GM23248 (cell line): Measurements from ENCODE around the gene SSBP2. TPM values are rescaled to one million over a fixed set of nuclear protein-coding genes. Genes with fewer than 3 reads are reported as not detected.
A peak's percentile ranks its signal among the peaks of the same experiment; 100 is the strongest.
"Not testable (repeated sequence)": the region's sequence is repeated elsewhere in the genome, so short reads cannot be mapped to it uniquely, and the experiment has no call there.

Experiments
- DNase-seq: peaks from one replicate; pipeline ENCODE4 v3.0.0-alpha.2; 2015
- H2AFZ ChIP-seq: fragments of 200-600 bp; sonication (generic); 2 replicates; pipeline ENCODE4 v1.6.1; 2016; ENCODE audit warnings: antibody characterized with exemption
- H3F3A ChIP-seq: fragments of 200-600 bp; sonication (generic); 2 replicates; pipeline ENCODE4 v1.6.1; 2016; ENCODE audit warnings: mild to moderate bottlenecking, antibody characterized with exemption, mixed run types; ENCODE audit not compliant: insufficient read depth
- H3K27ac ChIP-seq: fragments of 200-600 bp; sonication (generic); 2 replicates; pipeline ENCODE4 v1.5.1; 2016; ENCODE audit warnings: mild to moderate bottlenecking
- H3K27me3 ChIP-seq: fragments of 200-600 bp; sonication (generic); replicated peaks from 2 replicates; pipeline ENCODE4 v1.6.1; 2016; ENCODE audit warnings: mild to moderate bottlenecking; ENCODE audit not compliant: insufficient read depth
- H3K36me3 ChIP-seq: fragments of 200-600 bp; sonication (generic); 2 replicates; pipeline ENCODE4 v1.6.1; 2016; ENCODE audit warnings: low read depth, mild to moderate bottlenecking
- H3K4me1 ChIP-seq: fragments of 200-600 bp; sonication (generic); 2 replicates; pipeline ENCODE4 v1.6.1; 2016; ENCODE audit warnings: mild to moderate bottlenecking; ENCODE audit not compliant: insufficient read depth
- H3K4me2 ChIP-seq: fragments of 200-600 bp; sonication (generic); one replicate; pipeline ENCODE4 v1.6.1; 2016; ENCODE audit warnings: mild to moderate bottlenecking; ENCODE audit not compliant: unreplicated experiment
- H3K4me3 ChIP-seq: fragments of 200-600 bp; sonication (generic); 2 replicates; pipeline ENCODE4 v1.5.1; 2016; ENCODE audit warnings: mild to moderate bottlenecking
- H3K79me2 ChIP-seq: fragments of 200-600 bp; sonication (generic); 2 replicates; pipeline ENCODE4 v1.6.1; 2016; ENCODE audit warnings: mild to moderate bottlenecking; ENCODE audit not compliant: insufficient read depth
- H3K9ac ChIP-seq: fragments of 200-600 bp; sonication (generic); 2 replicates; pipeline ENCODE4 v1.6.1; 2016; ENCODE audit warnings: mild to moderate bottlenecking
- H3K9me2 ChIP-seq: fragments of 200-600 bp; sonication (generic); 2 replicates; pipeline ENCODE4 v1.6.1; 2016; ENCODE audit warnings: mixed run types, mild to moderate bottlenecking, moderate library complexity; ENCODE audit not compliant: insufficient read depth
- H3K9me3 ChIP-seq: fragments of 200-600 bp; sonication (generic); one replicate; pipeline ENCODE4 v1.6.1; 2017; ENCODE audit warnings: low read depth
- H4K20me1 ChIP-seq: fragments of 200-600 bp; sonication (generic); 2 replicates; pipeline ENCODE4 v1.6.0; 2016; ENCODE audit not compliant: insufficient read depth
- EZH2 ChIP-seq: fragments of 200-600 bp; sonication (generic); IDR thresholded peaks from 2 replicates; pipeline ENCODE4 v1.6.1; 2018; ENCODE audit warnings: antibody characterized with exemption, mild to moderate bottlenecking; ENCODE audit not compliant: insufficient read depth, poor library complexity, severe bottlenecking
- EZH2phosphoT487 ChIP-seq: fragments of 200-600 bp; sonication (generic); IDR thresholded peaks from 2 replicates; pipeline ENCODE4 v1.6.1; 2018; ENCODE audit warnings: antibody characterized with exemption, moderate library complexity, mild to moderate bottlenecking, low read depth; ENCODE audit not compliant: insufficient read depth
- WGBS, 2 experiments: methylation state at CpG; one replicate each; pipeline ENCODE4 v1.1.6; 2015 to 2017; ENCODE audit warnings: low lambda C conversion rate in 2 of 2, low coverage in 1 of 2; ENCODE audit errors: missing lambda C conversion rate in 2 of 2; 5-methylcytosine and 5-hydroxymethylcytosine counted together
- in situ Hi-C: fragments of 300-500 bp; cut with MboI; formaldehyde crosslinking; loops from 2 replicates; pipeline ENCODE4 v1.15.0; 2020
- polyA plus RNA-seq: library from polyadenylated mRNA; unstranded; fragments of >200 nt; fragmentation: Nextera tagmentation; extraction: Ambion mirVana; gene quantifications from 2 replicates; pipeline ENCODE4 v1.2.1, GENCODE V29; 2016
- total RNA-seq: library from RNA; depleted of rRNA; stranded (reverse); fragments of >200 nt; shearing (Covaris generic); gene quantifications from 2 replicates; pipeline ENCODE4 v1.2.3, GENCODE V29; 2014

Gene SSBP2
- total and polyA plus RNA-seq, 2 experiments from 2014 or later = 25.5 to 40.0 TPM

DNA sequence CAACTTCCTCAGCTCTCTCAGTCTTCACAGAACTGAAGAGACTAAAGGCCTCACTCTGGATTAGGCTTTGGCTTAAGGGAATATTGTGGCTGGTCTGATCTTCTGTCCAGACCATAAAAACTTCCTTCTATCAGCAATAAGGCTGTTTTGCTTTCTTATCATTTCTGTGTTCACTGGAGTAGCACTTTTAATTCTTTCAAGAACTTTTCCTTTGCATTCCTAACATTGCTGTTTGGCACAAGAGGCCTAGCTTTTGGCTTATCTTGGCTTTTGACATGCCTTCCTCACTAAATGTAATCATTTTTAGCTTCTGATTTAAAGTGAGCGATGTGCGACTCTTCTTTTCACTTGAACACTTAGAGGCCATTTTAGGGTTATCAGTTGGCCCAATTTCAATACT, 268.3 kb downstream of the SSBP2 start:
- Histone ChIP-seq H3K9me3 (no peaks in the 10 kb centered on the region), H3K36me3 (no peaks in the 10 kb centered on the region), H4K20me1 (no peaks in the 10 kb centered on the region), H3K79me2 (no peaks in the 10 kb centered on the region), H3K9ac (no peak overlapping the region), H3K27ac (no peak overlapping the region), H2AFZ (no peak overlapping the region), H3F3A (no peaks in the 10 kb centered on the region), H3K4me3 (no peak overlapping the region), H3K27me3 (no peaks in the 10 kb centered on the region), H3K4me1 (no peaks in the 10 kb centered on the region), H3K9me2 (no peaks in the 10 kb centered on the region), H3K4me2 (no peak overlapping the region)
- in situ Hi-C loops = no loop called here
- TF ChIP-seq EZH2 (no peak), EZH2phosphoT487 (no peak)
- no peak for DNase-seq
- WGBS, 2 experiments = 83 to 85% methylated on average over 2 of the region's 2 CpGs

- H3F3A ChIP-seq, DNase-seq, H4K20me1 ChIP-seq, H2AFZ ChIP-seq, H3K79me2 ChIP-seq, H3K4me1 ChIP-seq, H3K27ac ChIP-seq, in situ Hi-C loops, H3K4me3 ChIP-seq, H3K9me3 ChIP-seq, H3K9ac ChIP-seq, H3K27me3 ChIP-seq, H3K9me2 ChIP-seq, H3K4me2 ChIP-seq: not testable (repeated sequence)
- WGBS, 2 experiments = 98% methylated on average over 3 of the region's 3 CpGs
- H3K36me3 ChIP-seq = peaks cover 18% of the 10 kb centered on the region; the same call in 1 of the 2 replicates
These were observed 277.5 kb downstream of the SSBP2 start for GRCh38 chr5:81473395-81473794.

DNA sequence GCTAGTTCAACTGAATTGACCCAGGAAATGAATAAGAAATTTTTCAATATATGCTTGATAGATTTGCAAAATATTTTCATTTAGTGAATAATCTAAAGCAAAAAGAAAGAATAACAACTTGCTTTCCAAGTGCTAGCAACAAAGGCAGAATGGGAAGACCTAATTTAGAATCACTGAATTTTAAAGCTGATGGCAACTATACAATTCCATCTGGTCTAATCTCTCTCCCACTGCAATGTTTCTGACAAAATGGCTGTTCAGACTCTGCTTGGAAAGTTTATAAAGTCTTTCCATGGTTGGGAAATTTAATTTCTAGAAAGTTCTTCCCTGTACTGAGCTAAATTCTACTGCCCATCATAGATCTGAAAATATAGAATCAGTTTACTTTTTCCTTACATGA, 281.2 kb downstream of the SSBP2 start:
- H3K4me2 ChIP-seq = no peak overlapping the region

DNA sequence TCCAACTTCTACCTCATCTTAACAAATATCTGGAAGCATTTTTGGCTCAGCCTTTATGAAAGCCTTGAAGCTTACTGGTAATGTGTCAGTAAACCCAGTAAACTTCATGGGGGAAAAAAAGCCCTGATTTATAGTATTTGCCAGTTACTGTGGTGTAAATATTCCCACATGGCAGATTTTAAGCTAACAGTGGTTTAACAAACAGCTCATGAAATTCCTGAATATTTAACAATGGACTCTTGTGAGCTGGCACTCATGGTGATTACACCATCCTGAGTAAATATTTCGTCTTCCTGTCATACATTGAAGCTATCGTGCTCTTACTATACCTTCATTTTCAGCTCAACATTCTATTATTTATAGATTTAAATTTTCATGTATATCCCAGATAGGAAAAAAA, 300.0 kb downstream of the SSBP2 start:
- Histone ChIP-seq H3K79me2 (no peaks in the 10 kb centered on the region), H3K27me3 (no peaks in the 10 kb centered on the region), H3K9ac (no peak overlapping the region), H3K27ac (no peak overlapping the region), H3K4me2 (no peak overlapping the region), H3K4me3 (no peak overlapping the region), H3K9me3 (no peaks in the 10 kb centered on the region), H3K36me3 (no peaks in the 10 kb centered on the region), H3K9me2 (no peaks in the 10 kb centered on the region), H2AFZ (no peak overlapping the region), H3K4me1 (no peaks in the 10 kb centered on the region), H3F3A (no peaks in the 10 kb centered on the region), H4K20me1 (no peaks in the 10 kb centered on the region)
- in situ Hi-C loops = no loop called here
- TF ChIP-seq EZH2phosphoT487 (no peak), EZH2 (no peak)
- peak; percentile 49 for DNase-seq
- 51 to 59% methylated on average over 2 of the region's 2 CpGs for WGBS, 2 experiments

More for the DNA sequence above, 281.2 kb downstream of the SSBP2 start:
- Histone ChIP-seq H3K9ac (no peak overlapping the region), H3K4me1 (no peaks in the 10 kb centered on the region), H3K79me2 (no peaks in the 10 kb centered on the region), H3F3A (no peaks in the 10 kb centered on the region), H2AFZ (no peak overlapping the region), H4K20me1 (no peaks in the 10 kb centered on the region), H3K9me3 (no peaks in the 10 kb centered on the region), H3K27ac (no peak overlapping the region), H3K4me3 (no peak overlapping the region), H3K27me3 (no peaks in the 10 kb centered on the region), H3K9me2 (no peaks in the 10 kb centered on the region), H3K36me3 (peaks cover 18% of the 10 kb centered on the region; the same call in 1 of the 2 replicates)
- in situ Hi-C loops = no loop called here
- TF ChIP-seq EZH2 (no peak), EZH2phosphoT487 (no peak)
- DNase-seq = no peak

GRCh38 chr5:81435023-81435422, 315.9 kb downstream of the SSBP2 start:
- Histone ChIP-seq H3K9me2 (no peaks in the 10 kb centered on the region), H3K4me3 (no peak overlapping the region), H3K9me3 (no peaks in the 10 kb centered on the region), H3K9ac (no peak overlapping the region), H3K79me2 (no peaks in the 10 kb centered on the region), H3K4me2 (no peak overlapping the region), H3K36me3 (no peaks in the 10 kb centered on the region), H4K20me1 (no peaks in the 10 kb centered on the region), H3F3A (no peaks in the 10 kb centered on the region), H2AFZ (no peak overlapping the region), H3K4me1 (no peaks in the 10 kb centered on the region), H3K27me3 (no peaks in the 10 kb centered on the region), H3K27ac (no peak overlapping the region)
- TF ChIP-seq EZH2phosphoT487 (no peak), EZH2 (no peak)
- no peak for DNase-seq
- WGBS, 2 experiments = 94 to 95% methylated on average over 6 of the region's 6 CpGs
- in situ Hi-C loops = no loop called here
